Measurements from ENCODE around the gene GPS1.
A peak's percentile ranks its signal among the peaks of the same experiment; 100 is the strongest.
"Not testable (repeated sequence)": the region's sequence is repeated elsewhere in the genome, so short reads cannot be mapped to it uniquely, and the experiment has no call there.

Gene GPS1

GRCh38 chr17:82029391-82029790 is 22.3 kb upstream of the GPS1 start:
- DNase-seq, result no peak

GRCh38 chr17:82029990-82030469 is 21.7 kb upstream of the GPS1 start:
- no peak for DNase-seq

- DNase-seq, result peak; percentile 77
Measured at GRCh38 chr17:82030470-82031302, 21.0 kb upstream of the GPS1 start.

GRCh38 chr17:82031303-82031884 is 20.3 kb upstream of the GPS1 start, which contains the start of gene RAC3:
TSS of gene RAC3 (plus strand) at chr17:82031678. CDS start at chr17:82031762, 84 bp downstream.
- no peak for DNase-seq

- DNase-seq, result no peak
Measured at GRCh38 chr17:82031885-82032627, 19.6 kb upstream of the GPS1 start.

GRCh38 chr17:82033359-82034085 is 18.2 kb upstream of the GPS1 start:
- DNase-seq, result no peak

- DNase-seq, result no peak
Measured at GRCh38 chr17:82034371-82035011, 17.2 kb upstream of the GPS1 start.

GRCh38 chr17:82035488-82035887 is 16.2 kb upstream of the GPS1 start:
- DNase-seq, result no peak

- no peak for DNase-seq
Measured at GRCh38 chr17:82035956-82036633, 15.6 kb upstream of the GPS1 start.

GRCh38 chr17:82036634-82037091 is 15.0 kb upstream of the GPS1 start:
- no peak for DNase-seq

GRCh38 chr17:82037092-82037888 is 14.4 kb upstream of the GPS1 start, which contains the start of gene DCXR:
TSS of gene DCXR (minus strand) at chr17:82037697. CDS start at chr17:82037682, 15 bp downstream.
- DNase-seq, result peak; percentile 95

GRCh38 chr17:82037889-82038195 is 13.9 kb upstream of the GPS1 start:
- no peak for DNase-seq

GRCh38 chr17:82038796-82039409 is 12.8 kb upstream of the GPS1 start:
- not testable (repeated sequence) for DNase-seq

GRCh38 chr17:82039695-82040299 is 11.9 kb upstream of the GPS1 start:
- DNase-seq, result no peak

- DNase-seq, result no peak
Measured at GRCh38 chr17:82041144-82041814, 10.4 kb upstream of the GPS1 start.

GRCh38 chr17:82042649-82043048 is 9.0 kb upstream of the GPS1 start:
- no peak for DNase-seq

GRCh38 chr17:82043507-82043906 is 8.2 kb upstream of the GPS1 start:
- no peak for DNase-seq

GRCh38 chr17:82045936-82046484 is 5.7 kb upstream of the GPS1 start:
- no peak for DNase-seq

- DNase-seq, result no peak
Measured at GRCh38 chr17:82046903-82047302, 4.8 kb upstream of the GPS1 start.
